A673 (cell line): ENCODE data around the gene TBCEL.

Source experiments
- EZH2 ChIP-seq: fragments of 200-600 bp; sonication (generic); IDR thresholded peaks from 2 replicates; pipeline ENCODE4 v1.6.1; 2017; ENCODE audit warnings: borderline replicate concordance, low read depth, mild to moderate bottlenecking, mixed read lengths, antibody characterized with exemption, low read length; ENCODE audit not compliant: poor library complexity, severe bottlenecking
- TF ChIP-seq, protein P1 (sequence below): fragments of 300-800, 200-600 bp; sonication (generic); conservative IDR thresholded peaks from 2 replicates; pipeline ENCODE4 v1.5.1; 2017; ENCODE audit warnings: low read depth, mild to moderate bottlenecking, antibody characterized with exemption, low read length, moderate library complexity, mixed read lengths

DNA sequence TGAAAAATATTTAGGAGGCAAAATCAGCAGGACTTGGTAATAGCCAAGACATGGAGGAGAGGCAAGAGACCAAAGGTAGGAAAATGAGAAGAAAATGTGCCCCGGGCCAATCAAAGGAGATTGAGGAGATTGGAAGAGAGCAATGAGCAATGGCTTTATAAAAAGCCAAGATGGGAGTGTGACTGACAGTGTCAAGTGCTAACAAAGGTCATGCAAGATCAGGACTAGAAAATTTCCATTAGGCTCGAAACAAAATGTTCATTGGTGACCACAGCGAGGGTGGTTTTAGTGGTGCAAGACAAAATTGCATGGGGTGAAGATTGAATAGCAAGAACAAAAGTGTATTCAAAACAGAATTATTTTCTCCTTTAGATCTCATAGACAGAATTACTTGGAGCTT is 45.2 kb upstream of the TBCEL start:
- TF ChIP-seq, protein P1, sequence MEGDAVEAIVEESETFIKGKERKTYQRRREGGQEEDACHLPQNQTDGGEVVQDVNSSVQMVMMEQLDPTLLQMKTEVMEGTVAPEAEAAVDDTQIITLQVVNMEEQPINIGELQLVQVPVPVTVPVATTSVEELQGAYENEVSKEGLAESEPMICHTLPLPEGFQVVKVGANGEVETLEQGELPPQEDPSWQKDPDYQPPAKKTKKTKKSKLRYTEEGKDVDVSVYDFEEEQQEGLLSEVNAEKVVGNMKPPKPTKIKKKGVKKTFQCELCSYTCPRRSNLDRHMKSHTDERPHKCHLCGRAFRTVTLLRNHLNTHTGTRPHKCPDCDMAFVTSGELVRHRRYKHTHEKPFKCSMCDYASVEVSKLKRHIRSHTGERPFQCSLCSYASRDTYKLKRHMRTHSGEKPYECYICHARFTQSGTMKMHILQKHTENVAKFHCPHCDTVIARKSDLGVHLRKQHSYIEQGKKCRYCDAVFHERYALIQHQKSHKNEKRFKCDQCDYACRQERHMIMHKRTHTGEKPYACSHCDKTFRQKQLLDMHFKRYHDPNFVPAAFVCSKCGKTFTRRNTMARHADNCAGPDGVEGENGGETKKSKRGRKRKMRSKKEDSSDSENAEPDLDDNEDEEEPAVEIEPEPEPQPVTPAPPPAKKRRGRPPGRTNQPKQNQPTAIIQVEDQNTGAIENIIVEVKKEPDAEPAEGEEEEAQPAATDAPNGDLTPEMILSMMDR: no peak
- TF ChIP-seq EZH2: no peak
